NT2/D1 (cell line): ENCODE data around the gene RAD51AP1.

Experiments
- SUZ12 ChIP-seq: IDR thresholded peaks from 2 replicates; pipeline ENCODE4 v1.6.1; 2011; ENCODE audit not compliant: insufficient read length, insufficient read depth; ENCODE audit errors: extremely low read depth
- ZNF274 ChIP-seq: IDR thresholded peaks from 2 replicates; pipeline ENCODE4 v1.6.1; 2011; ENCODE audit warnings: mild to moderate bottlenecking, low read depth, low read length

GRCh38 chr12:4567073-4567881, 28.6 kb downstream of the RAD51AP1 start:
- TF ChIP-seq ZNF274 (no peak), SUZ12 (no peak)
